Peyer's patch (tissue), 4 donors: ENCODE measurements around the gene SRXN1.

Experiments used
- CTCF ChIP-seq, 6 experiments: fragments of 450-650 bp in 4 of 6; fragments of 200-600 bp in 2 of 6; sonication (generic) in 1 of 6; IDR thresholded peaks; one replicate each; pipeline ENCODE4 v1.5.1; 2017 to 2019; ENCODE audit warnings: antibody characterized with exemption in 6 of 6, mild to moderate bottlenecking in 3 of 6, moderate library complexity in 1 of 6
- POLR2A ChIP-seq, 2 donors: fragments of 450-650 bp; IDR thresholded peaks; one replicate each; pipeline ENCODE4 v1.5.1; 2017; ENCODE audit warnings: antibody characterized with exemption in 2 of 2, mild to moderate bottlenecking in 2 of 2, moderate library complexity in 2 of 2

- no peak for TF ChIP-seq CTCF (IDR thresholded peaks at IDR 0.05)
- TF ChIP-seq POLR2A (IDR thresholded peaks at IDR 0.05): no peak
These were observed 15.4 kb downstream of the SRXN1 start for GRCh38 chr20:637559-637958.
